Panc1 (cell line): ENCODE results near the gene RAB3IP. TPM values are rescaled to one million over a fixed set of nuclear protein-coding genes. Genes with fewer than 3 reads are reported as not detected.

Source experiments
- ATAC-seq: fragments of 200-7000 bp; cut with Tn5 transposase; 2 replicates; pipeline ENCODE4 v1.9.1; 2020; ENCODE audit warnings: mild to moderate bottlenecking, moderate library complexity
- BruUV-seq: library from RNA; stranded (reverse); fragments of 400-500 nt; replicated peaks from 2 replicates; lab custom pipeline; 2021; lab: Mats Ljungman, UMichigan
- CTCF ChIA-PET: fragments of 300-600 bp; sonication (Branson Sonifier 250); formaldehyde crosslinking; loops from one replicate; lab custom pipeline; 2022; ENCODE audit warnings: antibody characterized with exemption; lab: Charles Lee
- POLR2A ChIA-PET: fragments of 300-600 bp; sonication (Branson Sonifier 250); formaldehyde crosslinking; loops from one replicate; lab custom pipeline; 2022; ENCODE audit warnings: antibody characterized with exemption; lab: Charles Lee
- DNase-seq: peaks from one replicate; pipeline ENCODE4 v3.0.0-alpha.2; 2010; ENCODE audit warnings: low read depth, low spot score
- H3K27ac ChIP-seq: 2 replicates; pipeline ENCODE4 v1.5.1; 2011; ENCODE audit warnings: mild to moderate bottlenecking, low read length, inconsistent platforms
- H3K27me3 ChIP-seq: fragments of 200-500 bp; sonication (Bioruptor generic); 2 replicates; pipeline ENCODE4 v1.6.0; 2014; ENCODE audit warnings: low read length, inconsistent platforms; ENCODE audit not compliant: control insufficient read depth, insufficient read depth
- H3K36me3 ChIP-seq: fragments of 200-500 bp; sonication (Bioruptor generic); 2 replicates; pipeline ENCODE4 v1.5.1; 2014; ENCODE audit warnings: inconsistent platforms, mild to moderate bottlenecking, low read length, moderate library complexity; ENCODE audit not compliant: control insufficient read depth, insufficient read depth
- H3K4me1 ChIP-seq: 2 replicates; pipeline ENCODE4 v1.5.1; 2011; ENCODE audit warnings: inconsistent platforms, mild to moderate bottlenecking, low read length, moderate library complexity; ENCODE audit not compliant: control insufficient read depth, insufficient read depth
- H3K4me3 ChIP-seq, 2 experiments: 2 replicates each; pipeline ENCODE4 v1.5.1; 2011 to 2012; ENCODE audit warnings: low read depth in 2 of 2, low read length in 2 of 2, mild to moderate bottlenecking in 2 of 2, inconsistent platforms in 1 of 2, moderate library complexity in 1 of 2
- H3K9me3 ChIP-seq: fragments of 200-500 bp; sonication (Bioruptor generic); 2 replicates; pipeline ENCODE4 v1.5.1; 2014; ENCODE audit warnings: low read depth, mild to moderate bottlenecking, inconsistent platforms, low read length, moderate library complexity; ENCODE audit not compliant: control insufficient read depth, insufficient read depth
- CTCF ChIP-seq: fragments of 450-650 bp; IDR thresholded peaks from 2 replicates; pipeline ENCODE4 v1.5.1; 2017; ENCODE audit warnings: mild to moderate bottlenecking
- POLR2AphosphoS5 ChIP-seq: IDR thresholded peaks from 2 replicates; pipeline ENCODE4 v1.6.1; 2012; ENCODE audit warnings: mild to moderate bottlenecking, low read depth, low read length, moderate library complexity
- REST ChIP-seq, 2 experiments: IDR thresholded peaks; 2 replicates each; pipeline ENCODE4 v1.6.1; 2011 to 2012; ENCODE audit warnings: low read depth in 2 of 2, control low read depth in 1 of 2, low read length in 1 of 2, mild to moderate bottlenecking in 1 of 2, moderate library complexity in 1 of 2; ENCODE audit not compliant: insufficient read depth in 1 of 2
- SIN3A ChIP-seq: IDR thresholded peaks from 2 replicates; pipeline ENCODE4 v1.6.1; 2012; ENCODE audit warnings: low read depth, mild to moderate bottlenecking, low read length, moderate library complexity, borderline replicate concordance; ENCODE audit not compliant: insufficient read depth
- TCF7L2 ChIP-seq: IDR thresholded peaks from 2 replicates; pipeline ENCODE4 v1.6.1; 2011; ENCODE audit warnings: mild to moderate bottlenecking, low read depth, low read length, inconsistent platforms
- in situ Hi-C: cut with HindIII; loops from 2 replicates; pipeline ENCODE4 v1.10.0; 2016; ENCODE audit warnings: low sequenced_read_pairs, low pct_unique_long_range_greater_than_20kb
- intact Hi-C: fragments of 100-400 bp; cut with micrococcal nuclease; formaldehyde crosslinking; loops from one replicate; pipeline ENCODE4 v1.10.0; 2022; ENCODE audit not compliant: unreplicated experiment
- total RNA-seq: library from RNA; stranded (reverse); gene quantifications from one replicate; pipeline ENCODE4 v1.2.1, GENCODE V29; 2021; ENCODE audit not compliant: unreplicated experiment

The RAB3IP gene
- total RNA-seq, 1 experiment from 2014 or later = 22.9 TPM

GRCh38 chr12:69816082-69816481, 77.4 kb downstream of the RAB3IP start:
- POLR2A ChIA-PET = no interaction called here
- Histone ChIP-seq H3K9me3 (no peaks in the 10 kb centered on the region), H3K27ac (no peak overlapping the region), H3K36me3 (no peaks in the 10 kb centered on the region; the same call in 1 of the 2 replicates), H3K4me3 (no peak overlapping the region), H3K27me3 (no peaks in the 10 kb centered on the region), H3K4me1 (no peaks in the 10 kb centered on the region)
- DNase-seq = no peak
- CTCF ChIA-PET = no interaction called here
- BruUV-seq = no TSS peak
- TF ChIP-seq SIN3A = no peak
- no peak for TF ChIP-seq CTCF
- TF ChIP-seq TCF7L2 = no peak
- no peak for TF ChIP-seq REST (IDR thresholded peaks at IDR 0.05; ENCODE audit: insufficient read depth in 1 of 2, low read depth in 2 of 2, low read length in 1 of 2)
- no peak for TF ChIP-seq POLR2AphosphoS5
- in situ Hi-C loops = no loop called here
- no peak for ATAC-seq
- intact Hi-C loops = no loop called here

- in situ Hi-C loops (no loop called here), intact Hi-C loops (no loop called here)
- BruUV-seq = no TSS peak
- no peak overlapping the region for H3K27ac ChIP-seq
- no peak overlapping the region for H3K4me3 ChIP-seq
- POLR2A ChIA-PET = no interaction called here
- DNase-seq = no peak
- no peaks in the 10 kb centered on the region for H3K9me3 ChIP-seq
- no peaks in the 10 kb centered on the region for H3K36me3 ChIP-seq
- TF ChIP-seq POLR2AphosphoS5 (no peak), SIN3A (no peak)
- CTCF ChIA-PET = no interaction called here
- H3K27me3 ChIP-seq = no peaks in the 10 kb centered on the region; the same call in 1 of the 2 replicates
- ATAC-seq = no peak
- peaks cover 4% of the 10 kb centered on the region for H3K4me1 ChIP-seq
Measured at GRCh38 chr12:69821032-69821455, 82.4 kb downstream of the RAB3IP start.

- POLR2A ChIA-PET = interaction anchor here (0.6 kb wide), 1 partner anchor 70 kb away, joined by 3 read pairs; no protein-coding TSS in a partner anchor
- peak; percentile 53 for ATAC-seq
- BruUV-seq = no TSS peak
- CTCF ChIA-PET = no interaction called here
- Histone ChIP-seq H3K4me1 (peaks cover 4% of the 10 kb centered on the region), H3K27me3 (no peaks in the 10 kb centered on the region; the same call in 1 of the 2 replicates), H3K36me3 (no peaks in the 10 kb centered on the region), H3K4me3 (no peak overlapping the region), H3K9me3 (no peaks in the 10 kb centered on the region), H3K27ac (no peak overlapping the region)
- peak; percentile 17 for DNase-seq
- TF ChIP-seq REST (IDR thresholded peaks at IDR 0.05; ENCODE audit: insufficient read depth in 1 of 2, low read depth in 2 of 2, low read length in 1 of 2) (no peak), CTCF (no peak), SIN3A (no peak), TCF7L2 (no peak), POLR2AphosphoS5 (no peak)
- intact Hi-C loops (no loop called here), in situ Hi-C loops (no loop called here)
Measured at GRCh38 chr12:69821456-69822159, 82.9 kb downstream of the RAB3IP start.
